NOMO-1 (cell line): ENCODE results near the gene KLRK1.
"Not testable (repeated sequence)": the region's sequence is repeated elsewhere in the genome, so short reads cannot be mapped to it uniquely, and the experiment has no call there.

Experiments used
- DNase-seq, 2 experiments: peaks; one replicate each; lab custom pipeline; 2025; ENCODE audit not compliant: unreplicated experiment in 2 of 2; lab: John Stamatoyannopoulos, UW

The KLRK1 gene

GRCh38 chr12:10390991-10391390 is 1.1 kb upstream of the KLRK1 start:
- not testable (repeated sequence) for DNase-seq

GRCh38 chr12:10388624-10389413 is 1.0 kb downstream of the KLRK1 start:
- DNase-seq, result no peak

- DNase-seq, result not testable (repeated sequence)
Observed at GRCh38 chr12:10387498-10387897, 2.3 kb downstream of the KLRK1 start.

GRCh38 chr12:10386857-10387256 is 3.0 kb downstream of the KLRK1 start:
- no peak for DNase-seq

DNA sequence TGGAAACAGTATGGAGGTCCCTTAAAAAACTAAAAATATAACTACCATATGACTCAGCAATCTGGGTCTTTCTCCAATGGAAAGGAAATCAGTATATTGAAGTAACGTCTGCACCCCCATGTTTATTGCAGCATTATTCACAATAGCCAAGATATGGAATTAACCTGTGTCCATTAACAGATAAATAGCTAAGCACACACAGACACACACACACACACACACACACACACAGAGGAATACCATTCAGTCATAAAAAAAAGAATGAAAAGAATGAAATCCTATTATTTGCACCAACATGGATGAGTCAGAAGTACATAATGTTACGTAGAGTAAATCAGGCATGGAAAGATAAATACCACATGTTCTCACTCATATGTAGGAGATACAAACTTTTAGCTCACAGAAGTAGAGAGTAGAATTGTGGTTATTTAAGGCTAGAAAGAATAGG is 4.7 kb downstream of the KLRK1 start:
- no peak for DNase-seq

GRCh38 chr12:10384191-10384590 is 5.7 kb downstream of the KLRK1 start:
- no peak for DNase-seq

DNA sequence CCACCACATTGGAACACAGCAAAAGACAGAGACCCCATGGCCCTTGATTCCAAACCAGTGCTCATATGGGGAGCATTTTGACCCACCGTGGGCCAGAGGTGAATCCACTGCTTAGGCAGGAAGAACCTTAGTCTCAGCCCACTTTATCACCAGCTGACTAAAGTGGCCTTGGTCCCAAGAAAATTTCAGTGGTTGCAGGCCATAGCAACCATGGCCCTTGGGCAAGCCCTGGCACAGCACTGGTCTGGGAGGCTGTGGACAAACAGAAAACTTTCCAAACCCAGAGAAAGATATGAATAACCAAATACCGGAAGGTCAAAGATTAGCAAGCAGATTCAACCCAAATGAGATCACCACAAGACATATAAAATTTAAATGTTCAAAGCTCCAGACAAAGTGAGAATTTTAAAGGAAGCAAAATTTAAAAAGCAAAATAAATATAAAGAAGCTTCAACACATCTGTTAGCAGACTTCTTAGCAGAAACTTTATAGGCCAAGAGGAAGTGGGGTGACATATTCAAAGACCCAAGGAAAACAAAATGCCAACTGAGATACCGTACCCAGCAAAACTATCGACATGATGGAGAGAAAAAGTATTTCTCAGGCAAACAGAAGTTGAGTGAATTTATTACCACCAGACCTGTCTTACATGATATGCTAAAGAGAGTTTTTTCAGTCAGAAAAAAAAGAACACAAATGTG is 7.8 kb downstream of the KLRK1 start:
- DNase-seq, result no peak

- not testable (repeated sequence) for DNase-seq
Observed at GRCh38 chr12:10378737-10379136, 11.1 kb downstream of the KLRK1 start.

- no peak for DNase-seq
Observed at GRCh38 chr12:10374624-10375018, 15.2 kb downstream of the KLRK1 start.

- peak; percentile 18 to 33 for DNase-seq
Observed at GRCh38 chr12:10372559-10372958, 17.3 kb downstream of the KLRK1 start.

GRCh38 chr12:10371893-10372535 is 17.8 kb downstream of the KLRK1 start:
- not testable (repeated sequence) for DNase-seq

- no peak for DNase-seq
Observed at GRCh38 chr12:10369557-10370415, 20.1 kb downstream of the KLRK1 start.

DNA sequence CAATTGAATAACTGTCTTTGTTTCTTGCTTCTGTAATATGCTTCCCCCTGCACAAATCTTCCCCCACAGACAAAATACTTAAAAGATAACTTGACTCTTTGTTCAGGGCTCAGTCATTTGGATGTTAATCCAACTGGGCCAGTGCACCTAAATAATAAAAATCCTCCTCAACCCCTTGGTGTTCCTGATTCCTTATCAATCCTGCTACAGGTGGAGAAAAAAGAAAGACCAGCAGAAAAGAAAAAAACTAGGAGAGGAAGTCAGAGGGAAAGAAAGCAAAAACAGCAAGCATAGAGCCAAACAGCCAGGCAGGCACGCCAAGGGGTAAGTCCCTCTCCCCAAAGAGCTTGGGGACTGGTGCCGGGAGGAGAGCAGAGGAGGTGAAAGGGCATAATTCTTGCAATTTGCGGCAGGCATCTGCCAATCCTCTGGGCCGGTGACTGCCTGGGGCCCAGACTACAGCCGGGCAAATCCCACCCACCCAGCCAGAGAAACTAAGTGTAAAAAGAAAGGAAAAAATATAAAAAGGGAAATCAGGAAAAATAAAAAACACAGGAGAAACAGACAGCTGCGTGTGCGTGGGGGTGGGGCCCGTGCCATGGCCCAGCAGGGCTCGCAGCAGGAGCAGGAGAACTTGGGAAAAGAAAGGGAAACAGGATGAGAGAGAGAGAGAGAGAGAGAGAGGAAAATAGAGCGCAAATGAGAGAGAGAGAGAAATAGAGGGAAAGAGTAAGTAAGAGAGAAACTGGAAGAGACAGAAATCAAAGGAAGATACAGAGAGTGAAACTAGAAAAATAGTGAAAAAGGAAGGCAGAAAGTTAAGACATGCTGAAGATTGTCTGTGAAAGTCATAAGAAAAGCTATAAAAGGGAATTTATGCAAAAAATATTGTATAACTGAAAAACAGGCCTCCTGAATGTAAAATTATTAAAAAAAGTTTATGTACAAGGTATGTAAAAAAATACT is 21.4 kb downstream of the KLRK1 start:
- DNase-seq, result no peak

DNA sequence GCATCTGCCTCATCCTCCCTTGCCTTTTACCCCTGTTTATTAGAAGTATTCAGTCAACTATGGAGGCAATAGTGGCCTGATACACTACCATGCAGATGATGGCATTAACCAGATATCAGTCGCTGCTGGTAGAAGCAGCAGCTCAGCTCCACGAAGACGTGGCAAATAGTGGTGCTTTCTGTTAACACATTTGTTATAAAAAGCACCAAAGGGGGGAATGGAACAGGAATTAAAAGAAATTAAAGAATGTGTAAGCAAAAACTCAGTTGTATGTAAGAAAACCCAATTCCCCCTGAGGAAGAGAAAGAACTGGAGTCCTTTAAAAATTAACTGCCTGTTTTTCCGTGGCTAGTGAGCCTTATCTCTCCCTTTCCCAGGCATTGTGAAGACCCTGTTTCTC is 22.1 kb downstream of the KLRK1 start:
- DNase-seq, result not testable (repeated sequence)

- peak; percentile 31 to 41 for DNase-seq
Observed at GRCh38 chr12:10366875-10367274, 23.0 kb downstream of the KLRK1 start.

GRCh38 chr12:10365696-10366405 is 24.0 kb downstream of the KLRK1 start:
- DNase-seq, result no peak

DNA sequence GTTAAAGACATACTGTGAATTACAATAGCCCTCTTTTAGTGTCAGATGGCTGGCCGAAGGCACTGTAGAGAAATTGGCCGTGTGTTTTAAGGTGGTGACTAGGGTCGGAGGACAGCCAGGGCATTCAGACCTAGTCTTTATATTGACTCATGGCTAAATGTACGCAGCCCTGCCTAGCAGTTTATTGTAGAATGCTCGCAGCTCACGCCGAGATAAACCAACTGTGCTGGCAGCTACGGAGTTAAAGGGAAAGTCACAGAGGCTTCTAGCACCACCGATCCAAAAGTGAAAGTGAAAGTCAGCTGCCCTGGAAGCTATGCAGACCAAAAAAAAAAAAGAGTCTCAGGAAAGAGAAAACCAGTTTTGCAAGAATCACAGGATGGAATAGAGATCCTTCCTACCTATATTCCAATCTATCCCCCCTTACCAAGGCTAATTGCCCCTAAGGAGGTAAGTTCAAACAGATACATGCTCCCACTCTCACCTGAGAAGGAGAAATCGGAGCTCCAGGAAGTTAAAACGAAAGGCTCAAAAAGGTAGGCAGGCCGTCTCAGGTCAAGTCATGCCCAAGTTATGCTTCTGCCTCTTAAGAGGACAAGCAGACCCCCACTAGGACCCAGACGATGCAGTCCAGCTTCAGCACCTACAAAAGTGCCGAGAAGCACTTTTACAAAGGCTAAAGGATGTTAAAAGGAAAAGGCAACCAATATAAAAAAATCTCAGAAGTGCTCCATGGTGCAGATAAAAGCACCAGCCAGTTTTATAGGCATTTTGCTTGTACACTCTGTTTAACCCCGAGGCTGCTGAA is 24.8 kb downstream of the KLRK1 start:
- DNase-seq, result peak; percentile 66 to 81
